HEK293T (cell line): ENCODE results near the gene RPAP2.

Experiments used
- BHLHE40 ChIP-seq: fragments of 450-650 bp; IDR thresholded peaks from 2 replicates; pipeline ENCODE4 v1.6.1; 2016; ENCODE audit warnings: mild to moderate bottlenecking, moderate library complexity, borderline replicate concordance
- NFRKB ChIP-seq: fragments of 450-650 bp; IDR thresholded peaks from 2 replicates; pipeline ENCODE4 v1.6.1; 2016; ENCODE audit warnings: mild to moderate bottlenecking, moderate library complexity
- SP1 ChIP-seq: fragments of 450-650 bp; IDR thresholded peaks from 2 replicates; pipeline ENCODE4 v1.6.1; 2017
- TARDBP ChIP-seq: fragments of 450-650 bp; IDR thresholded peaks from 2 replicates; pipeline ENCODE4 v1.6.1; 2016

- TF ChIP-seq SP1 (no peak), BHLHE40 (no peak), NFRKB (no peak), TARDBP (no peak)
Observed at GRCh38 chr1:92276082-92276481, 22.8 kb upstream of the RPAP2 start.
